GM19025 (cell line): ENCODE results near the gene CASZ1.

Source experiments
- ATAC-seq: cut with Tn5 transposase; IDR thresholded peaks from one replicate; pipeline ENCODE4 v1.9.1; 2021; ENCODE audit warnings: mild to moderate bottlenecking, low read depth, moderate library complexity; ENCODE audit not compliant: unreplicated experiment

CASZ1 gene

GRCh38 chr1:10662090-10662688, 134.3 kb downstream of the CASZ1 start:
- ATAC-seq: no peak

- ATAC-seq: no peak
Measured at GRCh38 chr1:10661453-10661852, 135.0 kb downstream of the CASZ1 start.

- no peak for ATAC-seq
Measured at GRCh38 chr1:10659646-10660540, 136.6 kb downstream of the CASZ1 start.

GRCh38 chr1:10659218-10659617, 137.2 kb downstream of the CASZ1 start:
- no peak for ATAC-seq

GRCh38 chr1:10658396-10659066, 137.9 kb downstream of the CASZ1 start:
- ATAC-seq: no peak

- no peak for ATAC-seq
Measured at GRCh38 chr1:10657088-10657847, 139.2 kb downstream of the CASZ1 start.

GRCh38 chr1:10656431-10656830, 140.0 kb downstream of the CASZ1 start:
- no peak for ATAC-seq

- ATAC-seq: no peak
Measured at GRCh38 chr1:10655002-10655401, 141.4 kb downstream of the CASZ1 start.

- no peak for ATAC-seq
Measured at GRCh38 chr1:10653370-10654125, 142.9 kb downstream of the CASZ1 start.

GRCh38 chr1:10652626-10653025, 143.8 kb downstream of the CASZ1 start:
- no peak for ATAC-seq

- ATAC-seq: no peak
Measured at GRCh38 chr1:10651793-10652192, 144.7 kb downstream of the CASZ1 start.

- ATAC-seq: no peak
Measured at GRCh38 chr1:10651389-10651766, 145.1 kb downstream of the CASZ1 start.

- ATAC-seq: no peak
Measured at GRCh38 chr1:10650556-10651388, 145.7 kb downstream of the CASZ1 start.

- no peak for ATAC-seq
Measured at GRCh38 chr1:10649517-10650201, 146.8 kb downstream of the CASZ1 start.

GRCh38 chr1:10648689-10649516, 147.5 kb downstream of the CASZ1 start:
- ATAC-seq: no peak

- ATAC-seq: no peak
Measured at GRCh38 chr1:10647414-10648170, 148.9 kb downstream of the CASZ1 start.

GRCh38 chr1:10646347-10646861, 150.0 kb downstream of the CASZ1 start:
- no peak for ATAC-seq
